ENCODE results near the gene COLEC11. TPM values are rescaled to one million over a fixed set of nuclear protein-coding genes. Genes with fewer than 3 reads are reported as not detected.
"Not testable (repeated sequence)": the region's sequence is repeated elsewhere in the genome, so short reads cannot be mapped to it uniquely, and the experiment has no call there.

COLEC11 gene
- total RNA-seq, 2 experiments from 2014 or later: 0.23 to 0.32 TPM

DNA sequence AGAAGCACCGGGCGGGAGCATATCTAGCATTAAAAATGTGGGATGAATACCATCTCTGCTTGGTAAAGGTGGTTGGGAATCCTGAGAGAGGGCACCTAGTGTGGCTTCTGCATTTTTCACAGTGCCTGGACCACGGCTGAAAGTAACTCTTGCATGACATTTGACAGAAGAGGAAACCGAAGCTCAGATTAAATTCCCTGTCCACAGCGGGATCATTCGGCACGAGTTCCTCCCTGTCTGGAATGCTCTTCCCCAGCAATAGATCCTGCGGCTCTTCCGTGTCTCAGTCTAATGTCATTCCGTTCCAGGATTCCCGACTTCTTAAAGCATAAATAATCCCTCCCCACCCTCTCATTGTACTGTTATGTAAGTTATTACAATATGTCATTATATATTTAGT, 20.8 kb upstream of the COLEC11 start:
- Mint-ChIP-seq H3K27ac (no peak overlapping the region), H3K9me3 (ENCODE audit: low read depth) (no peaks in the 10 kb centered on the region), H3K4me3 (peak overlapping the region; percentile 93), H3K27me3 (no peaks in the 10 kb centered on the region), H3K4me1 (peaks cover 36% of the 10 kb centered on the region), H3K36me3 (peaks cover 31% of the 10 kb centered on the region)
- CTCF ChIA-PET: interaction anchor here (0.9 to 2.6 kb wide), 4 partner anchors 11 to 78 kb away, joined by 3 to 13 read pairs (median 5); partner anchors contain the start of gene RNASEH1
- DNase-seq: no peak
- ATAC-seq: no peak

DNA sequence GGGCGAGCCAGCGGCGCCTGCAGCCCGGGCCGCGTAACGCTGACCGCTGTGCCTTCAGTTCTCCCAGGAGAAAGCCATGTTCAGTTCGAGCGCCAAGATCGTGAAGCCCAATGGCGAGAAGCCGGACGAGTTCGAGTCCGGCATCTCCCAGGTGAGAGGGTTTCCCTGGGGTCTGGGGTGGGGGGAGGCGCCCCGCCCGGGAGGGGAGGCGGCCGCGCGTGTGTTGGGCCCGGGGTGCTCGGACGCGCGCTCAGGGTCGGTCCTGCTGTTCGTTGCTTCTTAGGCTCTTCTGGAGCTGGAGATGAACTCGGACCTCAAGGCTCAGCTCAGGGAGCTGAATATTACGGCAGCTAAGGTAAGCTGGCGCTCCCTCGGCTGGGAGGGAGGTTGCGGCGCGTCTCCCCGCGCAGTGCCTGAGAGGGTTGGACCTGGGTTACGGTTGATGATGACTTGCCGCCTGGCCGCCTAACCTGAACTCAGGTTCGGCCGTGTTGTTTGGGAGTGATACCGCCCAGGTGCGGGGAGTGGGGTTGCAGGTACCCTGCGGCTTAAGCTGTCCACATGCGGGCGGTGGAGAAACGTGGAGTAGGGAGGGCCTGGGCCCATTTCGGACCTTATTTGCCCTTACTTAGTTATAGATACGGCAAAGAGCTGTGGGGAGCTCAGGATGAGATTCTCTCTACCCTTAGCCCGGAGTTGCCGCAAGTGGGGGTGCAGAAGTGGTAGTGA, 19.2 kb upstream of the COLEC11 start:
- peak overlapping the region; percentile 86 for H3K27ac Mint-ChIP-seq
- H3K27me3 Mint-ChIP-seq: no peaks in the 10 kb centered on the region
- H3K4me1 Mint-ChIP-seq: peaks cover 49% of the 10 kb centered on the region
- DNase-seq: no peak
- peak; percentile 38 for ATAC-seq
- CTCF ChIA-PET: interaction anchor here (0.6 to 1.1 kb wide), 4 partner anchors 15 to 76 kb away, joined by 3 to 6 read pairs (median 3); partner anchors contain the start of gene RNASEH1
- no peaks in the 10 kb centered on the region for H3K9me3 Mint-ChIP-seq (ENCODE audit: low read depth)
- peaks cover 47% of the 10 kb centered on the region for H3K36me3 Mint-ChIP-seq
- peak overlapping the region; percentile 93 for H3K4me3 Mint-ChIP-seq

DNA sequence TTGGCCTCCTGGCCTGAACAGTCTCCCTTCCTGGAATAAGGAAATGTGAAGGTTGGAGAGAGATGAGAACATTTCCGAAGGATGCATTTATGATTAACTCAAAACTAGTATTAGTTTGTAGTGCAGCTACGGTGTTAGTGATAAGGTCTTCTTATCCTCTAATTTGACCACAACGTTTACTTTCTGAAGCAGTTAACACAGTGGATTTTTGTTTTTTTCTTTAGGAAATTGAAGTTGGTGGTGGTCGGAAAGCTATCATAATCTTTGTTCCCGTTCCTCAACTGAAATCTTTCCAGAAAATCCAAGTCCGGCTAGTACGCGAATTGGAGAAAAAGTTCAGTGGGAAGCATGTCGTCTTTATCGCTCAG, 18.7 kb upstream of the COLEC11 start:
- H3K9me3 Mint-ChIP-seq (ENCODE audit: low read depth): not testable (repeated sequence)
- CTCF ChIA-PET: interaction anchor here (1.0 to 1.1 kb wide), 3 partner anchors 16 to 75 kb away, joined by 3 to 6 read pairs (median 3); partner anchors contain the start of gene RNASEH1

GRCh38 chr2:3578987-3579386, 15.9 kb upstream of the COLEC11 start:
- Mint-ChIP-seq H3K27ac (peak overlapping the region; percentile 25), H3K4me3 (no peak overlapping the region), H3K9me3 (ENCODE audit: low read depth) (no peaks in the 10 kb centered on the region), H3K4me1 (peaks cover 51% of the 10 kb centered on the region), H3K27me3 (no peaks in the 10 kb centered on the region), H3K36me3 (peaks cover 62% of the 10 kb centered on the region)
- CTCF ChIA-PET: interaction anchor here (1.0 kb wide), 1 partner anchor 73 kb away, joined by 3 read pairs; no protein-coding TSS in a partner anchor
- ATAC-seq: no peak
- DNase-seq: no peak

More for the DNA sequence above, 18.7 kb upstream of the COLEC11 start:
- H3K27ac Mint-ChIP-seq: peak overlapping the region; percentile 86
- not testable (repeated sequence) for DNase-seq, H3K27me3 Mint-ChIP-seq, ATAC-seq
- peak overlapping the region; percentile 93 for H3K4me3 Mint-ChIP-seq
- peaks cover 49% of the 10 kb centered on the region for H3K4me1 Mint-ChIP-seq
- H3K36me3 Mint-ChIP-seq: peaks cover 52% of the 10 kb centered on the region

DNA sequence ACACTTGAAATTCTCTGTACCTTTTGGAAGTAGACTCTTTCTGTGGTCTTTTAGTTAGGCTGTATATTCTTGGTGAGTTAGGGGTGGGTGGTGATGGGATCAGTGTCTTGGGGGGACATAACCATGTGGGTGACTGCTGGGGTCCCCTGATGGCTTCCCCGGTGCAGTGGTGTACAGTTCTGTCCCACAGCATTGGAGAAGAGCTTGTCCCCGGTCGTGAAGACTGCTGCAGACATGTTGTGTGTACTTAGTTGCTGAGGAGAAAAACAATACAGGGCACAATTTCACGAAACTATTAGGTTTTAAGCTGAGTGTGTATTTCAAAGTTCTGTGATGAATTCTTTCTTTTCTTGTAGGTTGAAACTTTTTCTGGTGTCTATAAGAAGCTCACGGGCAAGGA, 14.5 kb upstream of the COLEC11 start:
- Mint-ChIP-seq H3K27me3 (no peaks in the 10 kb centered on the region), H3K4me3 (no peak overlapping the region), H3K36me3 (peaks cover 62% of the 10 kb centered on the region), H3K4me1 (peaks cover 47% of the 10 kb centered on the region), H3K27ac (no peak overlapping the region), H3K9me3 (ENCODE audit: low read depth) (no peaks in the 10 kb centered on the region)
- CTCF ChIA-PET: no interaction called here
- no peak for DNase-seq
- no peak for ATAC-seq

DNA sequence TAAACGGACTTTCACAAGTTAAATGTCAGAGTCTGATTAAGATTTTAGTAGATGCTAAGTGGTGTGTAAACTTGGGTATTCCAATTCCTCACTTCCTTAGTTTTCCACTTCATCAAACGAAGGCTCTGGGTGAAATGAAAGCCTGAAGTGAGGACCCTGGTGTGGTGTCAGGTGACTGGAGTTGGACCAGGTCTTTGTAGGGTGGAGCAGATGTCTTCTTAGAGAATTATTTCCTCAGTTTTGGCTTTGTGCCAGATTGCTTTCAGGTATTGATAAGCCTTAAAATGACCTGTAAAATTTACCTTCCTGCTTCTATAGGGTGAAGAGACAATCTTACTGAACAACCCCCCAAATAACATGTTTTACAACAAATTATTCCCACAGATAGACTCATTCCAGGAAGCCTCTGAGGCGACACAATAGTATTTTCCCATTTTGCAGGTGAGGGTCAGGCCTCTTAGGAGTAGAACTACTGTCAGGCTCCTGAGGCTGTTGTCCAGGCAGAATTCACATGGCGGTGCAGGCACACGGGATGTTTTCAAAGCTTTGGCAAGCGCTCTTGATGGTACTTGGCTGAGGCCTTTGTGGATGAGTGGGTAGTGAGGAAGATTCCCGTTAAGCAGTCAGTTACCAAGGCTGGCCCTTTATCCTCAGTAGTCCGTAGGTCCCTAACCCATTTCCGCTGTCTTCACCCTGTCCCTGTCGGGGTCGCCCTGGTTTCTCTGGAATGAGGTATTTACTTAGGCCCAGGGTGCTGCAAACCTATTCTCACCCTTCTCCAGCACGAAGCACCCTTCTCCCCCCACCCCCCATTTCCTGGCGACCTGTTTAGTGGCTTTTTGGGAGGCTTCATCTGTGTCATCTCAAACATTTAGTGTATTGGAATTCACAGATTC, 13.3 kb upstream of the COLEC11 start:
- Mint-ChIP-seq H3K36me3 (peaks cover 51% of the 10 kb centered on the region), H3K4me1 (peaks cover 38% of the 10 kb centered on the region), H3K4me3 (no peak overlapping the region), H3K27me3 (no peaks in the 10 kb centered on the region), H3K9me3 (ENCODE audit: low read depth) (no peaks in the 10 kb centered on the region), H3K27ac (no peak overlapping the region)
- CTCF ChIA-PET: no interaction called here
- ATAC-seq: no peak
- DNase-seq: no peak

DNA sequence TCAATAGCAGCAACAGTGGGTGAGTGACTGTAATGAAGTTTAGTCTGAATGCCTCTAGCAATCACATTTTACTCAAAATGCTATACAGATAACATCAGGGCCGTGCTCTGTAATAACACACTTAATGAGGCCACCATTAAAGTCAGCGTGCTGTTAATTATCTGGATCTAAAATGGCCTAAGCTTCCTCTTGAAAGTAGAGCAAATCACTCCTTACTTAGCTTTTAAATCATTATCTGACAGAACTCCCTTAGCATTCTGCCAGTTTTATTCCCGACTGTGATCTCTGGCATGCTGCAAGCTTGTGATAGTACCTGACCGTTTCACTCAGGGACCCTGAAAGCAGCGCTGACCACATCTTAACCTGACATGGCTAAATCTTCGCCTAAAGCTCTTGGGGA, 10.8 kb upstream of the COLEC11 start:
- H3K9me3 Mint-ChIP-seq (ENCODE audit: low read depth): no peaks in the 10 kb centered on the region
- no peak overlapping the region for H3K4me3 Mint-ChIP-seq
- H3K27me3 Mint-ChIP-seq: no peaks in the 10 kb centered on the region
- DNase-seq: no peak
- H3K4me1 Mint-ChIP-seq: peaks cover 17% of the 10 kb centered on the region
- CTCF ChIA-PET: interaction anchor here (0.6 kb wide), 1 partner anchor 68 kb away, joined by 3 read pairs; no protein-coding TSS in a partner anchor
- H3K36me3 Mint-ChIP-seq: peaks cover 31% of the 10 kb centered on the region
- ATAC-seq: no peak
- H3K27ac Mint-ChIP-seq: no peak overlapping the region

- Mint-ChIP-seq H3K27me3 (no peaks in the 10 kb centered on the region), H3K27ac (no peak overlapping the region), H3K36me3 (peaks cover 25% of the 10 kb centered on the region), H3K9me3 (ENCODE audit: low read depth) (no peaks in the 10 kb centered on the region), H3K4me1 (peaks cover 11% of the 10 kb centered on the region), H3K4me3 (no peak overlapping the region)
- ATAC-seq: no peak
- CTCF ChIA-PET: no interaction called here
- no peak for DNase-seq
Observed at GRCh38 chr2:3584608-3585260, 10.2 kb upstream of the COLEC11 start.

DNA sequence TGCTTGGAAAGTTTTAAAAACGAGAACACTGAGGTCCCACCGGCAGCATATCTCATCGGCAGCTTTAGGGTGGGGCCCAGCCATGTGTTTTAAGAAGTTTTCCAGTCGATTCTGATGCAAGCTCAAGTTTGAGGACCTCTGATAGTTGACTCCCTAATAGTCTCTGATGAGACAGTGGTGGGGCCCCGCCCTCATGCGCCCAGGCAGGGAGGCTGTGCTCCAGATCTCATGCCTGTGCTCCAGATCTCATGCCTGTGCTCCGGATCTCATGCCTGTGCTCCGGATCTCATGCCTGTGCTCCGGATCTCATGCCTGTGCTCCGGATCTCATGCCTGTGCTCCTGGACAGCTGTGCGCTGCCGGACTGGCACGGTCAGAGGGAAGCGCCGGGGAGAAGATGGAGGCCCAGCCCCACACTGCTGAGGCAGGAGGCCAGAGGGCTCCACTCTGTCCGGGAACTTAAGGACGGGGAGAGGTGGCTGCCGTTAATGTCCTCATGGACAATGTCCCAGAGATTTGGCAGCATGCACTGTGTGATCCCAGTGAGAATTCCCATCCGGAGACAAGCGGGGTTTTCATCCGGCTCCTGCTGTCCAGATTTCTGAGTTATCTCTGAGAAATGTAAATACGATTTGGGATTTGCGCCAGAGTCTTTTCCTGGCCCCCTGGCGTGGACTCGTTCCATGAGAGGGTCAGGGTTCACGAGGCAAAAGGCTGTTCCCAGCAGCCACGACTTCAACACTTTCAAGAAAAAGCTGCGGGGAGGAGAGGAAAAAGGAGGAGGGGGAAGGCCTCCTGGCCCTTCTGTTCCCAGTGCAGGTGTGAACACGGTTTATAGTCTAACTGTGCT, 9.4 kb upstream of the COLEC11 start:
- CTCF ChIA-PET: no interaction called here
- Mint-ChIP-seq H3K4me3 (no peak overlapping the region), H3K27ac (no peak overlapping the region), H3K4me1 (peaks cover 5% of the 10 kb centered on the region), H3K9me3 (ENCODE audit: low read depth) (no peaks in the 10 kb centered on the region), H3K27me3 (no peaks in the 10 kb centered on the region), H3K36me3 (peaks cover 17% of the 10 kb centered on the region)
- no peak for DNase-seq
- no peak for ATAC-seq

- Mint-ChIP-seq H3K9me3 (ENCODE audit: low read depth) (no peaks in the 10 kb centered on the region), H3K27me3 (no peaks in the 10 kb centered on the region), H3K4me1 (peaks cover 4% of the 10 kb centered on the region), H3K4me3 (no peak overlapping the region), H3K27ac (no peak overlapping the region), H3K36me3 (peaks cover 10% of the 10 kb centered on the region)
- DNase-seq: no peak
- no peak for ATAC-seq
- CTCF ChIA-PET: no interaction called here
Observed at GRCh38 chr2:3586220-3586619, 8.7 kb upstream of the COLEC11 start.

DNA sequence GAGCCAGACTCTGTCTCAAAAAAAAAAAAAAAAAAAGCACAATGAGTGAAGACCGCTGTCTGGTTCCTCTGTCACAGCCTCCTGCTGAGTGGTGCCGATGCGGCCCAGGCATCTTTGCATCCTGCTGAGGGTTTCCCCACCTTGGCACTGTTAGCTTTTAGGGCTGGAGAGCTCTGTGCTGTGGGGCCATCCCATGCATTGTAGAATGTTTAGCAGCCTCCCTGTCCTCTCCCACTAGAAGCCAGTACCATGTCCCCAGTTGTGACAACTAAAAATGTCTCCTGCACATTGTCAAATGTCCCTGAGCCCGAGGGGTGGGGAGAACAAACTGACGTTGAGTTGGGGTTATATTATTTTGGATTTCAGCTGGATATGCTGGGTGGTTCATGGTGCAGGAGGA, 7.9 kb upstream of the COLEC11 start:
- Mint-ChIP-seq H3K9me3 (ENCODE audit: low read depth) (no peaks in the 10 kb centered on the region), H3K27ac (no peak overlapping the region), H3K27me3 (no peaks in the 10 kb centered on the region), H3K36me3 (peaks cover 2% of the 10 kb centered on the region), H3K4me3 (no peak overlapping the region), H3K4me1 (no peaks in the 10 kb centered on the region)
- DNase-seq (no peak), ATAC-seq (no peak)
- CTCF ChIA-PET: no interaction called here

DNA sequence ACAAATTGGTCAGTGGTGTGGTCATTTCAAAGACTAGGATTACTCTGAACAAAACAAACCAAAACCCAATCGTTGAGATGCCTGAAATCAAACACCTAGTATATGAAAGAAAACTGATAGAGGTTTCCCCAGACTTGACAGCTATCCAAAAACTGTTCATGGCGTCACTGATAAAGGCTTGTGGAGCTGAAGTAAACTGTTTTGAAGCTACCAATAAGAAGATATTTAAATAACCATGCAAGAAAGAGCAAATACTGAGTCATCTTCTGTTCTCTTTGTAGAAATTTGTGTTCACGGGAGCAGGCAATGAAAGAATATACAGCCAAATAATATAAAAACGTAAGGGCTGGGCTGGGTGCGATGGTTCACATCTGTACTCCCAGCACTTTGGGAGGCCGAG, 7.5 kb upstream of the COLEC11 start:
- ATAC-seq: no peak
- no peaks in the 10 kb centered on the region for H3K9me3 Mint-ChIP-seq (ENCODE audit: low read depth)
- no peaks in the 10 kb centered on the region for H3K27me3 Mint-ChIP-seq
- peaks cover 2% of the 10 kb centered on the region for H3K36me3 Mint-ChIP-seq
- H3K27ac Mint-ChIP-seq: no peak overlapping the region
- no peak overlapping the region for H3K4me3 Mint-ChIP-seq
- no peaks in the 10 kb centered on the region for H3K4me1 Mint-ChIP-seq
- DNase-seq: no peak
- CTCF ChIA-PET: no interaction called here

Measured in activated CD8-positive, alpha-beta memory T cell treated with anti-CD3 and anti-CD28 coated beads, Interleukin-2, amount 10 ng/mL, durations not matched to agents 7 days and 5 days (primary cell).